Sciatic nerve (tissue), 2 donors: ENCODE measurements around the gene KCNN2. TPM values are rescaled to one million over a fixed set of nuclear protein-coding genes. Genes with fewer than 3 reads are reported as not detected.
A peak's percentile ranks its signal among the peaks of the same experiment; 100 is the strongest.
"Not testable (repeated sequence)": the region's sequence is repeated elsewhere in the genome, so short reads cannot be mapped to it uniquely, and the experiment has no call there.

ENCODE experiments used
- ATAC-seq: fragments of 200-7000 bp; cut with Tn5 transposase; one replicate; pipeline ENCODE4 v1.9.1; 2020; ENCODE audit warnings: mild to moderate bottlenecking, moderate library complexity
- DNase-seq: peaks from one replicate; pipeline ENCODE4 v3.0.0-alpha.2; 2020; ENCODE audit warnings: low spot score
- intact Hi-C: fragments of 100-400 bp; cut with DNase I; formaldehyde crosslinking; loops from one replicate; pipeline ENCODE4 v1.14.2; 2022
- total RNA-seq: library from RNA; stranded (reverse); fragmentation: NEBNext Ultra II Directional; extraction: Animal tissue kit (Norgen Biotek cat#: 25700); gene quantifications from one replicate; pipeline ENCODE4 v1.2.1, GENCODE V29; 2021
- donor health status: DM: no; HTN: no; CAD: no.
- donor health status: DM: no; HTN: no; CAD: no.

The KCNN2 gene
- total RNA-seq, 1 donor from 2014 or later = 0.71 TPM

- intact Hi-C loops = no loop called here
- DNase-seq (no peak), ATAC-seq (no peak)
Measured at GRCh38 chr5:114412510-114413171, 50.8 kb downstream of the KCNN2 start.

- intact Hi-C loops = no loop called here
- DNase-seq (no peak), ATAC-seq (no peak)
Measured at GRCh38 chr5:114415760-114416159, 53.9 kb downstream of the KCNN2 start.

GRCh38 chr5:114416254-114416653 lies 54.4 kb downstream of the KCNN2 start:
- no peak for ATAC-seq
- DNase-seq = no peak
- intact Hi-C loops = no loop called here

DNA sequence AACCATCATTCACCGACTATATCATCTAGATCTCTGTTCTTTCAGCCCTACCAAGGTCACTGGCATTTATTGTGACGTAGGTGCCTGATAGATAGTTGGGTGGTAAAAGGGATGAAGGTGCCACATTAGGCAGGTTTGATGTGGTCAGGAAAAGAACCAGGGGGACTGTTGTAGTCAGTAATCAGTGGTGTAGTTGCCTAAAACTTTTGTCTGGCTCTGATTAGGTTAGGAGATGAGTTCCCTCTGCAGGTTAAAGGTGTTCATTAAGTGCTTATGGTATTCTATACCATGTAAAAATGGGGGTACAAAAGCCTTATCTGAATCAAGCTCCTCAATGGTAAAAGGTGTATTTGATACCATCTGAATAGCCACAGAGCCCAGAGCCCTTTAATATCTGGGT lies 55.6 kb downstream of the KCNN2 start:
- DNase-seq = no peak

DNA sequence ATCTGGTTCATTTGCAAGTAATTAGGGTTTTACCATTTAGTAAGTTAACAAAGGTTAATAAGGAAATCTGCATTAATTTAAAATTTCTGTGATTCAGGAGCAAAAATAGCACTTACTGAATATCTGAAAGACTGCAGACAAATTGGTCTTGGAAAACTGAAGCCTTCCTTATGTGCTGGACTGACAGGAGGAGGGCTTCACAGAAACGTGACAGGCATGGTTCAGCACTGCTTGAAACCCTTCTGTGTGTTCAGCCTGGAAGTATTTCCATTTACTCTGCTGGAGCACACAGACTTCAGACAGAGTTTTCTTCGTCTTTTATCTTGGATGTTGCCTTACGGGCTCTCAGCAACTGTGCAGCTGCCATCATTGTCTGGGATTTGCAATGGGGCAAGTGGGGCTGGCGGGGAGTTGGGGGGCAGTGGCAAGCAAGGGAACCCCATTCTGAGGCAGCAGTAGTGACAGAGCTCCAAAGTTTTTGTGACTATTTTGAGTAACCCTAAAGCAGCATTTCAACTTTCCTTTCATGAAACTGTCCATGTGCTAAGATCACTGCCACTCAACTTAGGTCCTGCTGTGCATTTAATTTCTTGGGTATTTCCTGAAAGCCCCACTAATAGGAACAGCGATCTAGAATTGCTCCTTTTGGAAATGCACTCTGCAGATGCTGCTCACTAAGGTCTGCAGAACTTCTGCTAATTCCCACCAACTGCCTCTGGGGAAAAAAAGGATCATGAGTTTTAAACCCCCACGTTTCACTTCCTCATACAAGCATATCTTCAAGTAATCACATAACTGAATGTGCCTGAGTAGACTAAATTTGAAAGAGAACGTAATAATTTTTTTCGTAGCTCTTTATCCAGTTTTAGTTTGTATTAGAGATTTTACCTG lies 56.6 kb downstream of the KCNN2 start:
- intact Hi-C loops = no loop called here
- DNase-seq (no peak), ATAC-seq (peak; percentile 24)

More for the DNA sequence above, 55.6 kb downstream of the KCNN2 start:
- no peak for ATAC-seq
- intact Hi-C loops = no loop called here

GRCh38 chr5:114419067-114419388 lies 57.2 kb downstream of the KCNN2 start:
- intact Hi-C loops = no loop called here
- DNase-seq (no peak), ATAC-seq (no peak)

DNA sequence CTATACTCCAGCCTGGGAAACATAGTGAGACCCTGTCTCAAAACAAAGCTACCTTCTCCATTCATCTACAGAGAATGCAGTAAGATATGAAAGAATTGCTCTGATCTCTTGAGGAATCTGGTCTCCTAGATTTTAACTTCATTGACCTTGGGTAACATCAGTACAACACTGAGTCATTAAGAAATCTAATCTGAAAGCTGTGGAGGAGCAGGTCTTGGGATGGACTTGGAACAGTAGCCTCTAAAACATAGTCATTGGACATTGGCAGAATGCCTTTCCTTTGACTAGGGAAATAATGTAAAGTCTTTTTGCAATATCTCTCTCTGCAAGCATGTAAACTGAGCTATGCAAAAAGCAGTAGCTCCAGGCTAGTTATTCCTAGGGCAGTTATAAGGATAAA lies 58.1 kb downstream of the KCNN2 start:
- ATAC-seq = no peak
- intact Hi-C loops = no loop called here
- no peak for DNase-seq

DNA sequence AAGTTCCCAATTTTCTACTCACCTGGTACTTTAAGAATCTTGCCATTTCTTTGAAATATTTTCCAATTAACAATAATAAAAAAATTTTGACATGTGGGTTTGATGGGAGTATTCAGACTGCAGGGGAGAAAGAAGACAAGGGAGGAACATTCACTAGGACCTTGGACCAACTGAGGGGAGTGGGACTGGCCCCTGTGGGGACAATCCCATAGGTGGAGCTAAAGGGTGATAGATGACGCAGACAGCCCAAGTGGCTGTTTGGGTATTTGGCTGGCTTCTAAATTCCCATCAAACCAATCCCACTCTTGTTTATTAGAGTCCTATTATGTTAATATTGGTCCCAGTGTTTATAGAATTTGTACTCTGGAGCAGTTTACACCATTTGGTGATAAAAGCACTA lies 65.3 kb downstream of the KCNN2 start:
- intact Hi-C loops = no loop called here
- ATAC-seq (no peak), DNase-seq (no peak)

DNA sequence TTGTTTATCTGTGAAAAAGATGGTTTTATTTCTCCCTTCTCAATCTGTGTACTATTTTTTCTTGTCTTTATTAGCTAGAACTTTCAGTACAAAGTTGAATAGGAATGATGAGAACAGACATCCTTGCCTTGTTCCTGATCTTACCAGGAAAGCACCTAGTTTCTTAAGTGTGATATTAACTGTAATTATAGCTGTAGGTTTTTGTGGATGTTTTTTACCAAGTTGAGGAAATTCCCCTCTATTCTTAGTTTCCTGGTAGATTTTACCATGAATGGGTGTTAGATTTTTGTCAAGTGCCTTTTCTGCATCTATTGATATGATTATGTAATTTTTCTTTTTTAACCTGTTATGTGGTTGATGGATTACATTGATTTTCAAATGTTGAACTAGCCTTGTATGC lies 68.7 kb downstream of the KCNN2 start:
- no peak for ATAC-seq
- intact Hi-C loops = no loop called here

GRCh38 chr5:114432684-114433083 lies 70.8 kb downstream of the KCNN2 start:
- DNase-seq, ATAC-seq, intact Hi-C loops: not testable (repeated sequence)

More for the DNA sequence above, 68.7 kb downstream of the KCNN2 start:
- no peak for DNase-seq

DNA sequence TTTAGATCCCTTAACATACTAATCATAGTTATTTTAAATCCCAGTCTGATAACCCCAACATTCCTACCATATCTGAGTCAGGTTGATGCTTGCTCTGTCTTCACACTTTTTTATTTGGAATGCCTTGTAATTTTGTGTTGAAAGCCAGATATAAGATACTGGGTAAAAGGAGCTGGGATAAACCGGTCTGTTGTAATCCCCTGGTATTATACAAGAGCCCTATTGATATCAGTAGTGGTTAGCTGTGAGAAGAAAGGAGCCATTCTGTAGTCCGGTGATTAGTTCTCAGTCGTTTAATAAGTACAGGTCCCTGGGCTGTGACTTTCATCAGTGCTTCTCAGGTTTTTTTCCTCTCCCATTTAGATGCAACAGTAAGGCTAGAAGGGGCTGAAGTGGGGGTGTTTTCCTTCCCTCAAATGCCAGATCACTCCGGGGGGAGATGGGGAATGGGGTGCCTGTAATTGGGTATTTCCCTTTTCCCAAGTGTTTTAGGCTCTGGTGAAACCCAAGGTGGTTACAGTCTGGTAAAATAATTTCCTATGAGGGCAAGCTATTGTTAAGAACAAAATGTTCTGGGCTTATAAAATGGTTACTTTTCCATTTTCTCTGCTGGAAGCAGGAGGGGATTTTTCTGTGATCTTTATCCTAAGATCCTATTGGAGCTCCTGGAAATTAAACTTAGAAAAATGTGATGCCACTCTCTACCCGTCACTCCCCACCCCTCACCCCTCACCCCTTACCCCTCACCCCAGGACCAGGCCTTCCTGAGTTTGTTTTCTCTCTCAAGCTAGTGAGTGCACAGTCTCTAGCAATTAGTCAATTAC lies 72.7 kb downstream of the KCNN2 start:
- no peak for ATAC-seq
- intact Hi-C loops = no loop called here
- DNase-seq = no peak

- ATAC-seq (no peak), DNase-seq (no peak)
- intact Hi-C loops = no loop called here
Measured at GRCh38 chr5:114435220-114435481, 73.3 kb downstream of the KCNN2 start.

DNA sequence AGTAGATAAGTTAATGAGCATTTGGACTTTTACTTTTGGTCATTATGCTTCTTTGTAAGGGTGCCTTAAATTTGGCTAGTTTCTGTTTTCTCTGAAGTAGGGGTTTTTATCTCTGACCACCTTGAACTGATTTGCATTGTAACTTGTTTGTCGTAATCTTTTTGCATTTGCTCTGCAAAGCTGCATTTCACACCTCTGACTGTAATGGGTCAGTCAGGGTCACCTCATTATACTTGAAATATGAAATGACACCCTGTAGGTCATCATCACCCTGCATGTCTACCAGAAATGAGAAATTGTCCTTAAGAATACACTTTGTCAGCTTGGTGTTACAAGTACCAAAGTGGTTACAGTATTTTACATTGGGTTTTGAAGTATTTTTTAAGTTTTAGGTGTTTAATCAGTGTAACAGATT lies 74.0 kb downstream of the KCNN2 start:
- ATAC-seq (no peak), DNase-seq (no peak)
- intact Hi-C loops = no loop called here

GRCh38 chr5:114437936-114438335 lies 76.1 kb downstream of the KCNN2 start:
- no peak for ATAC-seq
- DNase-seq = no peak
- intact Hi-C loops = no loop called here

DNA sequence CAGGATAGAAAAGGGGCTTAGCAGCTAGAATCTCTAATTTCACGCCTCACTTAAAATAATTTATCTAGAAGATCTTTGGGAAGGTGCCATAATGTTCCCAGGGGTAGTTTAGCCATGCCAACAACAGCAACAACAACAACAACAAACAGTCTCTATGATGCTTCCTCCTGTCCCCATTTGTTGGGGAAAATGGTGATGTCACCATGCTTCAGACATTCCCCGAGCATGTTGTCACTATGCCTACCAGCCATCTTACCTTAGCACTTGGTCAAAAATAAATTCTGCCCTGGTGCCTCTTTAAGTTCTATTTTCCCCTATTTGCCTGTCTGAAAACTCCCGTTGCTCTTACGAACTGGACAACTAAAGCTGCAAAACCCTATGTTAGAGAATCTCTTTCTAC lies 76.6 kb downstream of the KCNN2 start:
- intact Hi-C loops = no loop called here
- DNase-seq (no peak), ATAC-seq (no peak)

DNA sequence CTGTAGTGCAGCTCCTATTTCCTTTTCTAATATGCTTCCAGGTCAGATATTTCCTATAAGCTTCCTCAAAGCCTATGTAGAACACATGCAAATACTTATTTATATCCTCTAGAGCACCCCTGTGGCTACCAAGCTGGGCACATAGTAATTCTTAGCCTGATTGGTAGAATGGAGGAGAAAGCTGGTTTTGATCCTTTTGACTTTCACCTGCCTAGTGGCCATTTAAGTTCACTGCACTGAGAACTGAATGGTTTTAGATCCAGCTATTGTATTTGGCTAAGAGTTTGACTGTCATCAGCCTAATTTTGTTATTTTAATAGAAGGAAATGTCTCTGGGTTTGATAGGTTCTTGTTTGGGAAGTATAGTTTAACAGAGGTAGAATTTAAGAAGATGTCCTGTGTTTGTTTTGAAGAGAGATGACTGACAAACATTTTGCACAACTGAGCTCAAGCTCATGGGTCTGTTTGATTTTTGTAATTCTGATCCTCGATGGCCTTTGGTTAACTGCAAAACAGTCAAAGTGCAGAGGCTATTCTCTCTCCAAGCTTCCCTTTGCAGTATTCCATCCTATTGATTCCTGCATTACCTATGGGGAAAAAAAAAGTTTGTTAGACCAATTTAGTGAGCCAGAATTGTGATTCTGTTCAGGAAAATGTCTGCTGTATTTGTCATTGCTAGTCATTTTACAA lies 85.4 kb downstream of the KCNN2 start:
- intact Hi-C loops = no loop called here
- ATAC-seq (no peak), DNase-seq (no peak)

DNA sequence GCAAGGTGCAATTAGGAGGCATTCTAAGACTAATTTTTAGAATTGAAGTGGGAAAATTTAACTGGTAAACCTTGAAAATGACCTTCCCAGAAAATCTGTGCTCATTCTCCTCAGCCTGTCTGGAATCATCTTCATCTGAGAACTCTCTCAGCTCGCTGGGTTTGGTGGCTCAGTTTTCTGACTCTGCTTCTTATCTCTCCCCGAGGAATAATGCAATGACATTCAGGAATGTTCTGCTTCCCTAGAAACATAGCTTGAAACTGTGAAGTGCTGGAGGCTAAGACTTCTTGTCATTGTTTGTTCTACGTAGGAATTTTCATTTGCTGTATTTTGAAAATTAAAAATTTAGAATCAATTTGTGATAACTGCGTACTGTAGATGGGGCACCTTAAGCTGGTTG lies 86.6 kb downstream of the KCNN2 start:
- ATAC-seq (no peak), DNase-seq (no peak)
- intact Hi-C loops = no loop called here

DNA sequence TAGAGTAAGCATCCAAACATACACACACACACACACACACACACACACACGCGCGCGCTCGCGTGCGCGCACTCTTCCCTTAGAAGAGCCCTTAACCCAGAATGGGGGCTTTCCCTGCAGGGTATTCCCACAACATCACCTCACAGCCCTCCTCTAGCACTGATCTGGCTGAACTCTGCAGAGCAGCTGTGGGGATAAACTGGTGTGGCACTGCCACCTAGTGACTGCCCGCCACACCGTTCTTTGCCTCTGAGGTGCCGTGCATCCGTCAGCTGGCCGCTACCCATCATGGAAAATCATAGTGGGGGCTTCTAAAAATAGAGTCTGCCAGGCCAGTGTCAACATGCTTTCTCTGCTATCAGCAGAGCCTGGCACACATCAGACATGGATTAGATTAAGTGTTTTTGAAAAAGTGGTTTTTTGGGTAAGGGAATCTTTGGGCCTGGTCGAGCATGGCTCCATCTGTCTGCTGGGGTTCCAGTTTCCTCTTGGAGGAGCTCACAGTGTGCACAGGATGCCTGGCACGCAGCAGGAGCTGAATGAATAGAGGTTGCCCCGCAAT lies 88.1 kb downstream of the KCNN2 start:
- ATAC-seq (peak; percentile 97), DNase-seq (peak; percentile 75)
- intact Hi-C loops = no loop called here

- intact Hi-C loops = no loop called here
- no peak for DNase-seq
- peak; percentile 88 for ATAC-seq
Measured at GRCh38 chr5:114450437-114450836, 88.6 kb downstream of the KCNN2 start.
